ENCODE measurements around the gene VSTM2B. TPM values are rescaled to one million over a fixed set of nuclear protein-coding genes. Genes with fewer than 3 reads are reported as not detected.

Gene VSTM2B
- total RNA-seq, 1 donor from 2014 or later = 0.18 TPM

- no peak for DNase-seq (ENCODE audit: low spot score)
- Mint-ChIP-seq H3K36me3 (ENCODE audit: low read depth, unreplicated experiment) (peaks cover 5% of the 10 kb centered on the region), H3K27ac (ENCODE audit: unreplicated experiment) (no peak overlapping the region), H3K4me3 (ENCODE audit: unreplicated experiment) (no peak overlapping the region), H3K27me3 (ENCODE audit: unreplicated experiment) (peaks cover 5% of the 10 kb centered on the region), H3K9me3 (ENCODE audit: unreplicated experiment) (no peaks in the 10 kb centered on the region), H3K4me1 (ENCODE audit: unreplicated experiment) (no peaks in the 10 kb centered on the region)
- TF ChIP-seq, protein P1, sequence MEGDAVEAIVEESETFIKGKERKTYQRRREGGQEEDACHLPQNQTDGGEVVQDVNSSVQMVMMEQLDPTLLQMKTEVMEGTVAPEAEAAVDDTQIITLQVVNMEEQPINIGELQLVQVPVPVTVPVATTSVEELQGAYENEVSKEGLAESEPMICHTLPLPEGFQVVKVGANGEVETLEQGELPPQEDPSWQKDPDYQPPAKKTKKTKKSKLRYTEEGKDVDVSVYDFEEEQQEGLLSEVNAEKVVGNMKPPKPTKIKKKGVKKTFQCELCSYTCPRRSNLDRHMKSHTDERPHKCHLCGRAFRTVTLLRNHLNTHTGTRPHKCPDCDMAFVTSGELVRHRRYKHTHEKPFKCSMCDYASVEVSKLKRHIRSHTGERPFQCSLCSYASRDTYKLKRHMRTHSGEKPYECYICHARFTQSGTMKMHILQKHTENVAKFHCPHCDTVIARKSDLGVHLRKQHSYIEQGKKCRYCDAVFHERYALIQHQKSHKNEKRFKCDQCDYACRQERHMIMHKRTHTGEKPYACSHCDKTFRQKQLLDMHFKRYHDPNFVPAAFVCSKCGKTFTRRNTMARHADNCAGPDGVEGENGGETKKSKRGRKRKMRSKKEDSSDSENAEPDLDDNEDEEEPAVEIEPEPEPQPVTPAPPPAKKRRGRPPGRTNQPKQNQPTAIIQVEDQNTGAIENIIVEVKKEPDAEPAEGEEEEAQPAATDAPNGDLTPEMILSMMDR (IDR thresholded peaks at IDR 0.05; ENCODE audit: unreplicated experiment) = no peak
These were observed 22.2 kb downstream of the VSTM2B start for GRCh38 chr19:29547981-29548380.

DNA sequence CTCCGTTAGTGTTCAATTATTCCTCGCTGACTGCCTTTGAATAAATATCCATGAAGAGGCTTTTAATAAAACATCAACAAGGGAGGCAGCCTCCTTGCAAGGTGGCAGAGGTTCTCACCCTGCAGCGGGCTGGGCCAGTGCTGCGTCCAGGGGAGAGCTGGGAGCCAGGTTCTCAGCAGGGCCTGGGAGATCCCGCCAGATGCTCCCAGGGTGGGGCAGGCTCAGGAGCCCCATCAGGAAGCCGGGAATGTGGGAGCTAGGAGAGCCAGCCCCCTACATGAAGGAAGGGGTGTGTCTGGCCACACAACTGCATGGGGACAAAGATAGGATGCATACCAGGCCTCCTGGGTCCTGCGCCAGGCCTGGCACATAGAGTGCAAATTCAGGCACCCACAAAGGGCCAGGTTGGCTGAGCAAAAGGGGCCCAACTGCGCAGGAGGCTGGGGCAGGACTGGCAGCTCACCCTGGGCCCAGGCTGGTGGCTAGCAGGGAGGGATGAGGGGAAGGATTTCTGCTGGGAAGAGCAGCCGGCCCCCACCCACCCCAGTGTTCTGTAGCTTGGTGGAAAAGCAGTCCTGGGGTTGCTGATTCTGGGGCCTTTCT is 22.8 kb downstream of the VSTM2B start:
- DNase-seq (ENCODE audit: low spot score) = no peak
- TF ChIP-seq, protein P1 (IDR thresholded peaks at IDR 0.05; ENCODE audit: unreplicated experiment) = no peak
- peaks cover 5% of the 10 kb centered on the region for H3K27me3 Mint-ChIP-seq (ENCODE audit: unreplicated experiment)
- no peaks in the 10 kb centered on the region for H3K9me3 Mint-ChIP-seq (ENCODE audit: unreplicated experiment)
- H3K4me3 Mint-ChIP-seq (ENCODE audit: unreplicated experiment) = no peak overlapping the region
- H3K4me1 Mint-ChIP-seq (ENCODE audit: unreplicated experiment) = no peaks in the 10 kb centered on the region
- peaks cover 5% of the 10 kb centered on the region for H3K36me3 Mint-ChIP-seq (ENCODE audit: low read depth, unreplicated experiment)
- H3K27ac Mint-ChIP-seq (ENCODE audit: unreplicated experiment) = no peak overlapping the region

DNA sequence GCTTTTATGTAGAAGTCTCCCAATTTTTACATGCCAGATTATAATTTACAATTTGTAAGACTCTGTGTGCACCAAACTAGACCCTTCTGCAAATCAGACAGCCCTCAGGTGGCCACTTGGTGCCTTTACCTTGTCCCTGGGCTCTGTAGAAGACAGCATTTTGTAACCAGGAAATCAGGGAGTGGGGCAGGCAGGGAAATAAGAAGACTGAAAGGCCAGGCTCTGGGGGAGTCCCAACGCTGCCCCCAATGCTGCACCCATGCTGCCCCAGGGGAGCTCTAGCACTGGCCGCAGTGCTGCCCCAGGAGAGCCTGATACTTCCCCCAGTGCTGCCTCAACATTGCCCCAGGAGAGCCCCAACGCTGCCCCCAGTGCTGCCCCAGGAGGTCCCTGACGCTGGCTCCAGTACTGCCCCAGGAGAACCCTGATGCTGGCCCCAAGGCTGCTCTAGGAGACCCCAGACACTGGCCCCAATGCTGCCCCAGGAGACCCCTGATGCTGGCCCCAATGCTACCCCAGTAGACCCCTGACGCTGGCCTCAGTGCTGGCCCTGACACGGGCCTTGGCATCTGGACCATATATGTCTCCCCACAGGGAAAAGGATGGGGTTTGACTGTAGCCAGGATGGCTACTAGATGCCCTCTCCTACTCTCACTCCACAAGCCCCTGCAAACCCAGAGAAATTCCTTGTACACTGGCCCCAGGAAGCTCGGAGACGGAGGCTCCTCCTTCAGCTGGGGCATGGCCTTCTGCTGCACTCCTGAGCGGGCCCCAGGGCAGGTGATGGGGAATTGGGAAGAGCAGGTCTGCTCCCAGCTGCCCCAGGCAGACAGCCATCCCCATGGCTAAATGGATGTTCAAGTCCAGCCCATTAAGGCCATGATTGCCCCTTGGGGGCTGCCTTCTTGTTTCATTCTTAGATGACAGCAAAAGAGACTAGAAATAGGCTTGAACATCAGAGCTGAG is 23.6 kb downstream of the VSTM2B start:
- TF ChIP-seq, protein P1 (IDR thresholded peaks at IDR 0.05; ENCODE audit: unreplicated experiment) = no peak
- Mint-ChIP-seq H3K27ac (ENCODE audit: unreplicated experiment) (no peak overlapping the region), H3K4me1 (ENCODE audit: unreplicated experiment) (no peaks in the 10 kb centered on the region), H3K4me3 (ENCODE audit: unreplicated experiment) (no peak overlapping the region), H3K9me3 (ENCODE audit: unreplicated experiment) (peaks cover 6% of the 10 kb centered on the region), H3K36me3 (ENCODE audit: low read depth, unreplicated experiment) (peaks cover 6% of the 10 kb centered on the region), H3K27me3 (ENCODE audit: unreplicated experiment) (peaks cover 5% of the 10 kb centered on the region)
- no peak for DNase-seq (ENCODE audit: low spot score)

- TF ChIP-seq, protein P1 (IDR thresholded peaks at IDR 0.05; ENCODE audit: unreplicated experiment) = no peak
- Mint-ChIP-seq H3K4me1 (ENCODE audit: unreplicated experiment) (peaks cover 2% of the 10 kb centered on the region), H3K27ac (ENCODE audit: unreplicated experiment) (no peak overlapping the region), H3K27me3 (ENCODE audit: unreplicated experiment) (peaks cover 3% of the 10 kb centered on the region), H3K9me3 (ENCODE audit: unreplicated experiment) (peaks cover 9% of the 10 kb centered on the region), H3K36me3 (ENCODE audit: low read depth, unreplicated experiment) (peaks cover 13% of the 10 kb centered on the region), H3K4me3 (ENCODE audit: unreplicated experiment) (no peak overlapping the region)
- DNase-seq (ENCODE audit: low spot score) = no peak
These were observed 25.1 kb downstream of the VSTM2B start for GRCh38 chr19:29550896-29551295.

DNA sequence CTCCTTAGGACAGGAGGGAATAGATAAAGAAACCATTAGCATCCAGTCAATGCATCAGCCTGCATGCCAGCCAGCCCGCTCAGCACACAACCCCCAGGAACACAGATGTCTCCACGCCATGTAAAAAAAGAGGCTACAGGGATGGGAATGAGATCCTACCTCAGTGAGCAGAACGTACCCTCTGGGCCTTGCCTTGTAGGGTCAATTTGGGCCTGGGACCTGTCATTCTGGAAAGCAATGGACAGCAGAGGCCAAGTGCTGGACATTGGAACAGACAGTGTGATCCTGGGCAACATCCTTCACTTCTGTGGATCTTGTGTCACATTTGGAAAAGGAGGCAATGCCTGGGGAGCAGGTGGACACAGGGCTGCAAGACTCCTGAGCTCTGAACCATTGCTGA is 26.0 kb downstream of the VSTM2B start:
- Mint-ChIP-seq H3K36me3 (ENCODE audit: low read depth, unreplicated experiment) (peaks cover 13% of the 10 kb centered on the region), H3K9me3 (ENCODE audit: unreplicated experiment) (peaks cover 9% of the 10 kb centered on the region), H3K4me1 (ENCODE audit: unreplicated experiment) (peaks cover 11% of the 10 kb centered on the region), H3K27ac (ENCODE audit: unreplicated experiment) (no peak overlapping the region), H3K4me3 (ENCODE audit: unreplicated experiment) (no peak overlapping the region), H3K27me3 (ENCODE audit: unreplicated experiment) (peaks cover 3% of the 10 kb centered on the region)
- TF ChIP-seq, protein P1 (IDR thresholded peaks at IDR 0.05; ENCODE audit: unreplicated experiment) = no peak
- no peak for DNase-seq (ENCODE audit: low spot score)
